Liver (tissue), 9 donors: ENCODE data around the gene TNC. TPM values are rescaled to one million over a fixed set of nuclear protein-coding genes. Genes with fewer than 3 reads are reported as not detected.

Experiments
- DNase-seq: peaks from one replicate; pipeline ENCODE4 v3.0.0-alpha.2; 2017; ENCODE audit warnings: low spot score
- H3K27ac ChIP-seq, 2 donors: one replicate each; pipeline ENCODE4 v1.7.0; 2013; ENCODE audit warnings: inconsistent platforms in 2 of 2, low read length in 2 of 2, control low read depth in 1 of 2, low read depth in 1 of 2, mild to moderate bottlenecking in 1 of 2
- H3K27me3 ChIP-seq, 4 donors: one replicate each; pipeline versions ENCODE4 v1.6.1 to v1.7.0; 2013; ENCODE audit warnings: low read length in 3 of 4, inconsistent platforms in 1 of 4, mild to moderate bottlenecking in 1 of 4, moderate library complexity in 1 of 4; ENCODE audit not compliant: control insufficient read depth in 4 of 4, insufficient read depth in 4 of 4
- H3K36me3 ChIP-seq, 4 donors: one replicate each; pipeline versions ENCODE4 v1.6.1 to v1.7.0; 2013; ENCODE audit warnings: low read length in 3 of 4, mild to moderate bottlenecking in 3 of 4, low read depth in 1 of 4, moderate library complexity in 1 of 4; ENCODE audit not compliant: control insufficient read depth in 4 of 4, insufficient read depth in 3 of 4
- H3K4me1 ChIP-seq, 4 donors: one replicate each; pipeline versions ENCODE4 v1.6.1 to v1.7.0; 2013; ENCODE audit warnings: low read length in 3 of 4, mild to moderate bottlenecking in 3 of 4, moderate library complexity in 1 of 4; ENCODE audit not compliant: control insufficient read depth in 4 of 4, insufficient read depth in 4 of 4
- H3K4me3 ChIP-seq, 3 donors: one replicate each; pipeline versions ENCODE4 v1.6.1 to v1.7.0; 2013; ENCODE audit warnings: low read length in 3 of 3, control low read depth in 1 of 3, low read depth in 1 of 3, mild to moderate bottlenecking in 1 of 3
- H3K9ac ChIP-seq, 2 donors: one replicate each; pipeline ENCODE4 v1.7.0; 2013; ENCODE audit warnings: low read length in 2 of 2, mild to moderate bottlenecking in 2 of 2, moderate library complexity in 2 of 2, control low read depth in 1 of 2, low read depth in 1 of 2
- H3K9me3 ChIP-seq, 4 donors: one replicate each; pipeline versions ENCODE4 v1.6.1 to v1.7.0; 2013; ENCODE audit warnings: low read length in 3 of 4; ENCODE audit not compliant: control insufficient read depth in 4 of 4
- ATF3 ChIP-seq: IDR thresholded peaks from 2 replicates; pipeline ENCODE4 v1.6.1; 2016; ENCODE audit warnings: antibody characterized with exemption
- EGR1 ChIP-seq, 2 donors: IDR thresholded peaks; 2 replicates each; pipeline ENCODE4 v1.6.1; 2016 to 2018; ENCODE audit warnings: antibody characterized with exemption in 2 of 2, low read depth in 2 of 2
- FOXA1 ChIP-seq: IDR thresholded peaks from 2 replicates; pipeline ENCODE4 v1.6.1; 2016; ENCODE audit warnings: antibody characterized with exemption
- FOXA2 ChIP-seq: IDR thresholded peaks from 2 replicates; pipeline ENCODE4 v1.6.1; 2016; ENCODE audit warnings: antibody characterized with exemption
- GABPA ChIP-seq, 2 donors: IDR thresholded peaks in 1 of 2; conservative IDR thresholded peaks in 1 of 2; 2 replicates each; pipeline ENCODE4 v1.6.1; 2016; ENCODE audit warnings: antibody characterized with exemption in 2 of 2, mild to moderate bottlenecking in 1 of 2, moderate library complexity in 1 of 2
- HNF4A ChIP-seq, 2 donors: conservative IDR thresholded peaks; 2 replicates each; pipeline ENCODE4 v1.6.1; 2016; ENCODE audit warnings: antibody characterized with exemption in 2 of 2, mild to moderate bottlenecking in 2 of 2
- HNF4G ChIP-seq: IDR thresholded peaks from 2 replicates; pipeline ENCODE4 v1.6.1; 2016; ENCODE audit warnings: antibody characterized with exemption
- JUND ChIP-seq, 2 donors: IDR thresholded peaks; 2 replicates each; pipeline ENCODE4 v1.6.1; 2016; ENCODE audit warnings: antibody characterized with exemption in 2 of 2
- NR2F2 ChIP-seq: IDR thresholded peaks from 2 replicates; pipeline ENCODE4 v1.6.1; 2016; ENCODE audit warnings: antibody characterized with exemption
- RAD21 ChIP-seq, 2 donors: IDR thresholded peaks; 2 replicates each; pipeline ENCODE4 v1.6.1; 2016; ENCODE audit warnings: antibody characterized with exemption in 2 of 2, mild to moderate bottlenecking in 2 of 2
- REST ChIP-seq: IDR thresholded peaks from 2 replicates; pipeline ENCODE4 v1.6.1; 2016; ENCODE audit warnings: antibody characterized with exemption, mild to moderate bottlenecking
- RXRA ChIP-seq, 2 donors: IDR thresholded peaks; 2 replicates each; pipeline ENCODE4 v1.6.1; 2017 to 2018; ENCODE audit warnings: antibody characterized with exemption in 2 of 2, mild to moderate bottlenecking in 1 of 2
- SP1 ChIP-seq: IDR thresholded peaks from 2 replicates; pipeline ENCODE4 v1.6.1; 2018; ENCODE audit warnings: antibody characterized with exemption, mild to moderate bottlenecking
- TAF1 ChIP-seq: conservative IDR thresholded peaks from 2 replicates; pipeline ENCODE4 v1.6.1; 2016; ENCODE audit warnings: antibody characterized with exemption, mild to moderate bottlenecking
- YY1 ChIP-seq: IDR thresholded peaks from 2 replicates; pipeline ENCODE4 v1.6.1; 2016; ENCODE audit warnings: antibody characterized with exemption, mild to moderate bottlenecking
- WGBS: extraction: QIAGEN DNeasy Blood & Tissue Kit; methylation state at CpG from one replicate; pipeline ENCODE4 v1.1.7; 2013; 5-methylcytosine and 5-hydroxymethylcytosine counted together
- polyA plus RNA-seq, 2 donors: library from polyadenylated mRNA; stranded (reverse) in 1 of 2; unstranded in 1 of 2; fragments of 200-250 nt in 1 of 2; fragments of >200 nt in 1 of 2; fragmentation: Nextera tagmentation in 1 of 2; extraction: Ambion mirVana in 1 of 2; gene quantifications; one replicate each; pipeline versions ENCODE4 v1.2.1 to v1.2.3, GENCODE V29; 2013 to 2015
- total RNA-seq, 2 donors: library from RNA; depleted of rRNA; stranded (reverse); fragments of >200 nt; gene quantifications; one replicate each; pipeline ENCODE4 v1.2.3, GENCODE V29; 2014
- TF ChIP-seq, protein P1 (sequence below): IDR thresholded peaks from 2 replicates; pipeline ENCODE4 v1.6.1; 2016; ENCODE audit warnings: antibody characterized with exemption
- TF ChIP-seq, protein P2 (sequence below): fragments of 150-350 bp; IDR thresholded peaks from 2 replicates; pipeline ENCODE4 v1.5.1; 2017; ENCODE audit warnings: improper control_type of control experiment, low read depth, low read length; ENCODE audit not compliant: missing input control
- TF ChIP-seq, protein P3 (sequence below): IDR thresholded peaks from 2 replicates; pipeline ENCODE4 v1.6.1; 2016; ENCODE audit warnings: antibody characterized with exemption
- donor health status: healthy.
- donor health status: healthy.
- donor health status: healthy.
- donor health status: healthy.
- donor health status: healthy.

The TNC gene
- total and polyA plus RNA-seq, 4 donors = 0.19 to 6.3 (median 1.8) TPM

GRCh38 chr9:115086886-115087285 is 31.1 kb downstream of the TNC start:
- Histone ChIP-seq H3K27ac (no peak overlapping the region), H3K4me3 (no peak overlapping the region), H3K9ac (no peak overlapping the region), H3K4me1 (no peaks in the 10 kb centered on the region), H3K27me3 (no peaks in the 10 kb centered on the region), H3K9me3 (no peaks in the 10 kb centered on the region), H3K36me3 (no peaks in the 10 kb centered on the region)
- TF ChIP-seq HNF4G = no peak
- TF ChIP-seq, protein P1, sequence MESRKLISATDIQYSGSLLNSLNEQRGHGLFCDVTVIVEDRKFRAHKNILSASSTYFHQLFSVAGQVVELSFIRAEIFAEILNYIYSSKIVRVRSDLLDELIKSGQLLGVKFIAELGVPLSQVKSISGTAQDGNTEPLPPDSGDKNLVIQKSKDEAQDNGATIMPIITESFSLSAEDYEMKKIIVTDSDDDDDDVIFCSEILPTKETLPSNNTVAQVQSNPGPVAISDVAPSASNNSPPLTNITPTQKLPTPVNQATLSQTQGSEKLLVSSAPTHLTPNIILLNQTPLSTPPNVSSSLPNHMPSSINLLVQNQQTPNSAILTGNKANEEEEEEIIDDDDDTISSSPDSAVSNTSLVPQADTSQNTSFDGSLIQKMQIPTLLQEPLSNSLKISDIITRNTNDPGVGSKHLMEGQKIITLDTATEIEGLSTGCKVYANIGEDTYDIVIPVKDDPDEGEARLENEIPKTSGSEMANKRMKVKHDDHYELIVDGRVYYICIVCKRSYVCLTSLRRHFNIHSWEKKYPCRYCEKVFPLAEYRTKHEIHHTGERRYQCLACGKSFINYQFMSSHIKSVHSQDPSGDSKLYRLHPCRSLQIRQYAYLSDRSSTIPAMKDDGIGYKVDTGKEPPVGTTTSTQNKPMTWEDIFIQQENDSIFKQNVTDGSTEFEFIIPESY = no peak
- no peak for TF ChIP-seq YY1
- TF ChIP-seq EGR1 (IDR thresholded peaks at IDR 0.05; ENCODE audit: low read depth in 2 of 2) = no peak
- TF ChIP-seq REST = no peak
- no peak for TF ChIP-seq HNF4A (conservative IDR thresholded peaks at IDR 0.05)
- TF ChIP-seq, protein P2, sequence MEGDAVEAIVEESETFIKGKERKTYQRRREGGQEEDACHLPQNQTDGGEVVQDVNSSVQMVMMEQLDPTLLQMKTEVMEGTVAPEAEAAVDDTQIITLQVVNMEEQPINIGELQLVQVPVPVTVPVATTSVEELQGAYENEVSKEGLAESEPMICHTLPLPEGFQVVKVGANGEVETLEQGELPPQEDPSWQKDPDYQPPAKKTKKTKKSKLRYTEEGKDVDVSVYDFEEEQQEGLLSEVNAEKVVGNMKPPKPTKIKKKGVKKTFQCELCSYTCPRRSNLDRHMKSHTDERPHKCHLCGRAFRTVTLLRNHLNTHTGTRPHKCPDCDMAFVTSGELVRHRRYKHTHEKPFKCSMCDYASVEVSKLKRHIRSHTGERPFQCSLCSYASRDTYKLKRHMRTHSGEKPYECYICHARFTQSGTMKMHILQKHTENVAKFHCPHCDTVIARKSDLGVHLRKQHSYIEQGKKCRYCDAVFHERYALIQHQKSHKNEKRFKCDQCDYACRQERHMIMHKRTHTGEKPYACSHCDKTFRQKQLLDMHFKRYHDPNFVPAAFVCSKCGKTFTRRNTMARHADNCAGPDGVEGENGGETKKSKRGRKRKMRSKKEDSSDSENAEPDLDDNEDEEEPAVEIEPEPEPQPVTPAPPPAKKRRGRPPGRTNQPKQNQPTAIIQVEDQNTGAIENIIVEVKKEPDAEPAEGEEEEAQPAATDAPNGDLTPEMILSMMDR = no peak
- TF ChIP-seq NR2F2 = no peak
- TF ChIP-seq TAF1 = no peak
- TF ChIP-seq SP1 = no peak
- no peak for TF ChIP-seq ATF3
- no peak for TF ChIP-seq RAD21 (IDR thresholded peaks at IDR 0.05)
- no peak for TF ChIP-seq RXRA (IDR thresholded peaks at IDR 0.05)
- TF ChIP-seq, protein P3, sequence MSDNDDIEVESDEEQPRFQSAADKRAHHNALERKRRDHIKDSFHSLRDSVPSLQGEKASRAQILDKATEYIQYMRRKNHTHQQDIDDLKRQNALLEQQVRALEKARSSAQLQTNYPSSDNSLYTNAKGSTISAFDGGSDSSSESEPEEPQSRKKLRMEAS = no peak
- TF ChIP-seq FOXA1 = no peak
- no peak for TF ChIP-seq FOXA2
- no peak for TF ChIP-seq GABPA (IDR thresholded peaks at IDR 0.05 in 1 of 2, conservative IDR thresholded peaks at IDR 0.05 in 1 of 2)
- TF ChIP-seq JUND (IDR thresholded peaks at IDR 0.05) = no peak
- no peak for DNase-seq
- 96% methylated on average over 20 of the region's 20 CpGs for WGBS
